ENCODE results near the gene NUP58.
"Not testable (repeated sequence)": the region's sequence is repeated elsewhere in the genome, so short reads cannot be mapped to it uniquely, and the experiment has no call there.

Gene NUP58

GRCh38 chr13:25302121-25302520 is 696 bp downstream of the NUP58 start:
- no peak for DNase-seq (ENCODE audit: low read depth in 2 of 2)

- no peak for DNase-seq (ENCODE audit: low read depth in 2 of 2)
Observed at GRCh38 chr13:25306671-25307464, 5.4 kb downstream of the NUP58 start.

GRCh38 chr13:25310891-25311290 is 9.5 kb downstream of the NUP58 start:
- DNase-seq (ENCODE audit: low read depth in 2 of 2), result no peak

- DNase-seq (ENCODE audit: low read depth in 2 of 2), result not testable (repeated sequence)
Observed at GRCh38 chr13:25318946-25319345, 17.5 kb downstream of the NUP58 start.

- no peak for DNase-seq (ENCODE audit: low read depth in 2 of 2)
Observed at GRCh38 chr13:25319771-25320170, 18.3 kb downstream of the NUP58 start.

GRCh38 chr13:25324100-25324499 is 22.7 kb downstream of the NUP58 start:
- DNase-seq (ENCODE audit: low read depth in 2 of 2), result no peak

GRCh38 chr13:25329706-25330105 is 28.3 kb downstream of the NUP58 start:
- DNase-seq (ENCODE audit: low read depth in 2 of 2), result no peak

- no peak for DNase-seq (ENCODE audit: low read depth in 2 of 2)
Observed at GRCh38 chr13:25330541-25330940, 29.1 kb downstream of the NUP58 start.

- no peak for DNase-seq (ENCODE audit: low read depth in 2 of 2)
Observed at GRCh38 chr13:25335856-25336255, 34.4 kb downstream of the NUP58 start.

GRCh38 chr13:25345576-25345975 is 44.2 kb downstream of the NUP58 start:
- DNase-seq (ENCODE audit: low read depth in 2 of 2), result no peak

- no peak for DNase-seq (ENCODE audit: low read depth in 2 of 2)
Observed at GRCh38 chr13:25347151-25347550, 45.7 kb downstream of the NUP58 start.

GRCh38 chr13:25351404-25351803 is 50.0 kb downstream of the NUP58 start:
- DNase-seq (ENCODE audit: low read depth in 2 of 2), result no peak

- DNase-seq (ENCODE audit: low read depth in 2 of 2), result no peak
Observed at GRCh38 chr13:25352230-25352629, 50.8 kb downstream of the NUP58 start.

- DNase-seq (ENCODE audit: low read depth in 2 of 2), result no peak
Observed at GRCh38 chr13:25352806-25353205, 51.4 kb downstream of the NUP58 start.

- DNase-seq (ENCODE audit: low read depth in 2 of 2), result no peak
Observed at GRCh38 chr13:25353344-25353743, 51.9 kb downstream of the NUP58 start.

- no peak for DNase-seq (ENCODE audit: low read depth in 2 of 2)
Observed at GRCh38 chr13:25354377-25354776, 53.0 kb downstream of the NUP58 start.

GRCh38 chr13:25360443-25360842 is 59.0 kb downstream of the NUP58 start:
- DNase-seq (ENCODE audit: low read depth in 2 of 2), result not testable (repeated sequence)

- no peak for DNase-seq (ENCODE audit: low read depth in 2 of 2)
Observed at GRCh38 chr13:25365720-25366235, 64.4 kb downstream of the NUP58 start.

- no peak for DNase-seq (ENCODE audit: low read depth in 2 of 2)
Observed at GRCh38 chr13:25371158-25371874, 69.9 kb downstream of the NUP58 start.

- DNase-seq (ENCODE audit: low read depth in 2 of 2), result no peak
Observed at GRCh38 chr13:25371875-25372283, 70.5 kb downstream of the NUP58 start, which contains the start of gene ATP8A2. Gene ATP8A2, plus strand, starts transcription at chr13:25371974. Its CDS starts 239 bp downstream, at chr13:25372213.

- DNase-seq (ENCODE audit: low read depth in 2 of 2), result no peak
Observed at GRCh38 chr13:25372284-25373081, 71.1 kb downstream of the NUP58 start.

All from stimulated activated CD4-positive, alpha-beta T cell treated with anti-CD3 and anti-CD28 coated beads, Interleukin-15, amount 100 ng/mL, for 48 hours (primary cell).